ENCODE results near the gene SCO1.

Gene SCO1

GRCh38 chr17:10697092-10698081, at the start of gene SCO1, which contains the start of gene ADPRM:
Gene SCO1, minus strand, starts transcription at chr17:10697533. Its CDS starts 26 bp downstream, at chr17:10697507.
Gene ADPRM, plus strand, starts transcription at chr17:10697594. Its CDS starts 7,333 bp downstream, at chr17:10704927.
- DNase-seq (ENCODE audit: low spot score): peak; percentile 95
- TF ChIP-seq CTCF (IDR thresholded peaks at IDR 0.05; ENCODE audit: extremely low read depth, insufficient read depth, missing control alignments): peak; percentile 43
- in situ Hi-C loops (cut with MboI; ENCODE audit: low pct_unique_long_range_greater_than_20kb, low sequenced_read_pairs, unreplicated experiment): no loop called here

- no peak for TF ChIP-seq CTCF (IDR thresholded peaks at IDR 0.05; ENCODE audit: extremely low read depth, insufficient read depth, missing control alignments)
- in situ Hi-C loops (cut with MboI; ENCODE audit: low pct_unique_long_range_greater_than_20kb, low sequenced_read_pairs, unreplicated experiment): no loop called here
- DNase-seq (ENCODE audit: low spot score): no peak
These were observed 47.9 kb upstream of the SCO1 start for GRCh38 chr17:10745231-10745630.

- no peak for DNase-seq (ENCODE audit: low spot score)
- in situ Hi-C loops (cut with MboI; ENCODE audit: low pct_unique_long_range_greater_than_20kb, low sequenced_read_pairs, unreplicated experiment): no loop called here
- no peak for TF ChIP-seq CTCF (IDR thresholded peaks at IDR 0.05; ENCODE audit: extremely low read depth, insufficient read depth, missing control alignments)
These were observed 47.2 kb upstream of the SCO1 start for GRCh38 chr17:10744501-10745000.

GRCh38 chr17:10743316-10744009, 46.1 kb upstream of the SCO1 start:
- DNase-seq (ENCODE audit: low spot score): no peak
- no peak for TF ChIP-seq CTCF (IDR thresholded peaks at IDR 0.05; ENCODE audit: extremely low read depth, insufficient read depth, missing control alignments)
- in situ Hi-C loops (cut with MboI; ENCODE audit: low pct_unique_long_range_greater_than_20kb, low sequenced_read_pairs, unreplicated experiment): no loop called here

- no peak for DNase-seq (ENCODE audit: low spot score)
- in situ Hi-C loops (cut with MboI; ENCODE audit: low pct_unique_long_range_greater_than_20kb, low sequenced_read_pairs, unreplicated experiment): no loop called here
- TF ChIP-seq CTCF (IDR thresholded peaks at IDR 0.05; ENCODE audit: extremely low read depth, insufficient read depth, missing control alignments): no peak
These were observed 45.1 kb upstream of the SCO1 start for GRCh38 chr17:10742431-10742830.

- in situ Hi-C loops (cut with MboI; ENCODE audit: low pct_unique_long_range_greater_than_20kb, low sequenced_read_pairs, unreplicated experiment): no loop called here
- no peak for TF ChIP-seq CTCF (IDR thresholded peaks at IDR 0.05; ENCODE audit: extremely low read depth, insufficient read depth, missing control alignments)
- no peak for DNase-seq (ENCODE audit: low spot score)
These were observed 44.2 kb upstream of the SCO1 start for GRCh38 chr17:10741416-10742135.
